SK-N-SH treated with all-trans-retinoic acid at 6 μM for 48 hours (cell line): ENCODE measurements around the gene UGT1A8.

Experiments
- CSDC2 ChIP-seq: fragments of 250-450 bp; sonication (Bioruptor Pico); IDR thresholded peaks from 2 replicates; pipeline ENCODE4 v1.5.0; 2020; ENCODE audit warnings: mild to moderate bottlenecking, moderate library complexity
- GLIS3 ChIP-seq: fragments of 250-450 bp; sonication (Bioruptor Pico); IDR thresholded peaks from 2 replicates; pipeline ENCODE4 v1.5.0; 2020; ENCODE audit warnings: mild to moderate bottlenecking, moderate library complexity
- ISL1 ChIP-seq: fragments of 250-450 bp; sonication (Bioruptor Pico); IDR thresholded peaks from 2 replicates; pipeline ENCODE4 v2.1.2; 2022; ENCODE audit warnings: mild to moderate bottlenecking, moderate library complexity
- RARB ChIP-seq: fragments of 250-450 bp; sonication (Bioruptor Pico); IDR thresholded peaks from 2 replicates; pipeline ENCODE4 v1.8.0; 2021; ENCODE audit warnings: mild to moderate bottlenecking, moderate library complexity
- ZFP30 ChIP-seq: fragments of 450-650 bp; formaldehyde crosslinking; IDR thresholded peaks from 2 replicates; pipeline ENCODE4 v1.5.0; 2022; ENCODE audit warnings: mild to moderate bottlenecking, moderate library complexity
- ZNF70 ChIP-seq: fragments of 450-650 bp; formaldehyde crosslinking; IDR thresholded peaks from 2 replicates; pipeline ENCODE4 v1.5.0; 2020; ENCODE audit warnings: mild to moderate bottlenecking, moderate library complexity
- ZNF8 ChIP-seq: fragments of 450-650 bp; formaldehyde crosslinking; IDR thresholded peaks from 2 replicates; pipeline ENCODE4 v1.5.0; 2020; ENCODE audit warnings: mild to moderate bottlenecking, moderate library complexity
- TF ChIP-seq, protein P1 (sequence below): fragments of 250-450 bp; sonication (Bioruptor Pico); IDR thresholded peaks from 2 replicates; pipeline ENCODE4 v1.5.1; 2021; ENCODE audit warnings: mild to moderate bottlenecking, moderate library complexity
- TF ChIP-seq, protein P2 (sequence below): fragments of 250-450 bp; sonication (Bioruptor Pico); IDR thresholded peaks from 2 replicates; pipeline ENCODE4 v1.5.0; 2020; ENCODE audit warnings: mild to moderate bottlenecking, moderate library complexity
- TF ChIP-seq, protein P3 (sequence below): fragments of 250-450 bp; sonication (Bioruptor Pico); IDR thresholded peaks from 2 replicates; pipeline ENCODE4 v1.8.0; 2020; ENCODE audit warnings: mild to moderate bottlenecking, moderate library complexity, borderline replicate concordance

DNA sequence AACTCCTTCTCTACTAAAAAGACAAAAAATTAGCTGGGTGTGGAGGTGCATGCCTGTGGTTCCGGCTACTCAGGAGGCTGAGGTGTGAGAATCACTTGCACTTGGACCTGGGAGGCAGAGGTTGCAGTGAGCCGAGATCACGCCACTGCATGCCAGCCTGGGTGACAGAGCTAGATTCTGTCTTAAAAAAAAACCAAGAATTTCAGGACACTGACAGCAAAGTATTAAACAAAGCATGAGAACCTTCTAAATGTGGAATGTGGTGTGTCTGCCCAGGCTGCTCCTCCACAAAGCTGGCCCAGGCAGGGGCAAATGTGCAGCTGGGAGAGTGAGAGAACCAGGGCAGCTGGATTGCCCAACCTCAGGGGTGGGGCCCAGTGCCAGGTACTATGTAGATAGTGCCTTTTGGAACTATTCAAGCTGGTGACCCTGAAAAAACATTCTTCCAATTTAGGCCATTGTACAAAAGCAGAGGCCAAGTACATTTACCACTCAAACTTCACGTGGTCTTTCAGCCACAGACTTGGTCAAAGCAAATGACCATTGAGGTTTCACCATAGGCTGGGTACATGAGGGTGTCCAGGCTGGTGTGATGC, 88.6 kb downstream of the UGT1A8 start:
- TF ChIP-seq ISL1 (no peak), CSDC2 (CRISPR knock-in tag) (no peak), RARB (CRISPR knock-in tag) (no peak), ZNF8 (CRISPR knock-in tag) (no peak), ZNF70 (CRISPR knock-in tag) (no peak), GLIS3 (CRISPR knock-in tag) (no peak), ZFP30 (CRISPR knock-in tag) (no peak)
- TF ChIP-seq, protein P1, sequence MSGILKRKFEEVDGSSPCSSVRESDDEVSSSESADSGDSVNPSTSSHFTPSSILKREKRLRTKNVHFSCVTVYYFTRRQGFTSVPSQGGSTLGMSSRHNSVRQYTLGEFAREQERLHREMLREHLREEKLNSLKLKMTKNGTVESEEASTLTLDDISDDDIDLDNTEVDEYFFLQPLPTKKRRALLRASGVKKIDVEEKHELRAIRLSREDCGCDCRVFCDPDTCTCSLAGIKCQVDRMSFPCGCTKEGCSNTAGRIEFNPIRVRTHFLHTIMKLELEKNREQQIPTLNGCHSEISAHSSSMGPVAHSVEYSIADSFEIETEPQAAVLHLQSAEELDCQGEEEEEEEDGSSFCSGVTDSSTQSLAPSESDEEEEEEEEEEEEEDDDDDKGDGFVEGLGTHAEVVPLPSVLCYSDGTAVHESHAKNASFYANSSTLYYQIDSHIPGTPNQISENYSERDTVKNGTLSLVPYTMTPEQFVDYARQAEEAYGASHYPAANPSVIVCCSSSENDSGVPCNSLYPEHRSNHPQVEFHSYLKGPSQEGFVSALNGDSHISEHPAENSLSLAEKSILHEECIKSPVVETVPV (CRISPR knock-in tag), result no peak
- TF ChIP-seq, protein P2, sequence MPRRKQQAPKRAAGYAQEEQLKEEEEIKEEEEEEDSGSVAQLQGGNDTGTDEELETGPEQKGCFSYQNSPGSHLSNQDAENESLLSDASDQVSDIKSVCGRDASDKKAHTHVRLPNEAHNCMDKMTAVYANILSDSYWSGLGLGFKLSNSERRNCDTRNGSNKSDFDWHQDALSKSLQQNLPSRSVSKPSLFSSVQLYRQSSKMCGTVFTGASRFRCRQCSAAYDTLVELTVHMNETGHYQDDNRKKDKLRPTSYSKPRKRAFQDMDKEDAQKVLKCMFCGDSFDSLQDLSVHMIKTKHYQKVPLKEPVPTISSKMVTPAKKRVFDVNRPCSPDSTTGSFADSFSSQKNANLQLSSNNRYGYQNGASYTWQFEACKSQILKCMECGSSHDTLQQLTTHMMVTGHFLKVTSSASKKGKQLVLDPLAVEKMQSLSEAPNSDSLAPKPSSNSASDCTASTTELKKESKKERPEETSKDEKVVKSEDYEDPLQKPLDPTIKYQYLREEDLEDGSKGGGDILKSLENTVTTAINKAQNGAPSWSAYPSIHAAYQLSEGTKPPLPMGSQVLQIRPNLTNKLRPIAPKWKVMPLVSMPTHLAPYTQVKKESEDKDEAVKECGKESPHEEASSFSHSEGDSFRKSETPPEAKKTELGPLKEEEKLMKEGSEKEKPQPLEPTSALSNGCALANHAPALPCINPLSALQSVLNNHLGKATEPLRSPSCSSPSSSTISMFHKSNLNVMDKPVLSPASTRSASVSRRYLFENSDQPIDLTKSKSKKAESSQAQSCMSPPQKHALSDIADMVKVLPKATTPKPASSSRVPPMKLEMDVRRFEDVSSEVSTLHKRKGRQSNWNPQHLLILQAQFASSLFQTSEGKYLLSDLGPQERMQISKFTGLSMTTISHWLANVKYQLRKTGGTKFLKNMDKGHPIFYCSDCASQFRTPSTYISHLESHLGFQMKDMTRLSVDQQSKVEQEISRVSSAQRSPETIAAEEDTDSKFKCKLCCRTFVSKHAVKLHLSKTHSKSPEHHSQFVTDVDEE (CRISPR knock-in tag), result no peak
- TF ChIP-seq, protein P3, sequence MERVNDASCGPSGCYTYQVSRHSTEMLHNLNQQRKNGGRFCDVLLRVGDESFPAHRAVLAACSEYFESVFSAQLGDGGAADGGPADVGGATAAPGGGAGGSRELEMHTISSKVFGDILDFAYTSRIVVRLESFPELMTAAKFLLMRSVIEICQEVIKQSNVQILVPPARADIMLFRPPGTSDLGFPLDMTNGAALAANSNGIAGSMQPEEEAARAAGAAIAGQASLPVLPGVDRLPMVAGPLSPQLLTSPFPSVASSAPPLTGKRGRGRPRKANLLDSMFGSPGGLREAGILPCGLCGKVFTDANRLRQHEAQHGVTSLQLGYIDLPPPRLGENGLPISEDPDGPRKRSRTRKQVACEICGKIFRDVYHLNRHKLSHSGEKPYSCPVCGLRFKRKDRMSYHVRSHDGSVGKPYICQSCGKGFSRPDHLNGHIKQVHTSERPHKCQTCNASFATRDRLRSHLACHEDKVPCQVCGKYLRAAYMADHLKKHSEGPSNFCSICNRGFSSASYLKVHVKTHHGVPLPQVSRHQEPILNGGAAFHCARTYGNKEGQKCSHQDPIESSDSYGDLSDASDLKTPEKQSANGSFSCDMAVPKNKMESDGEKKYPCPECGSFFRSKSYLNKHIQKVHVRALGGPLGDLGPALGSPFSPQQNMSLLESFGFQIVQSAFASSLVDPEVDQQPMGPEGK (CRISPR knock-in tag), result no peak
